GM19467 (cell line): Measurements from ENCODE around the gene ZNF385B.
"Not testable (repeated sequence)": the region's sequence is repeated elsewhere in the genome, so short reads cannot be mapped to it uniquely, and the experiment has no call there.

Source experiments
- ATAC-seq: cut with Tn5 transposase; IDR thresholded peaks from one replicate; pipeline ENCODE4 v1.9.1; 2021; ENCODE audit warnings: mild to moderate bottlenecking, moderate library complexity; ENCODE audit not compliant: unreplicated experiment

Gene ZNF385B

GRCh38 chr2:179805001-179805400 is 56.4 kb downstream of the ZNF385B start:
- no peak for ATAC-seq

GRCh38 chr2:179804206-179804605 is 57.2 kb downstream of the ZNF385B start:
- no peak for ATAC-seq

GRCh38 chr2:179802051-179802882 is 59.1 kb downstream of the ZNF385B start:
- ATAC-seq = no peak

GRCh38 chr2:179800776-179801175 is 60.6 kb downstream of the ZNF385B start:
- ATAC-seq = no peak

- no peak for ATAC-seq
Measured at GRCh38 chr2:179796213-179797007, 65.0 kb downstream of the ZNF385B start.

GRCh38 chr2:179793902-179794301 is 67.5 kb downstream of the ZNF385B start:
- no peak for ATAC-seq

GRCh38 chr2:179793238-179793637 is 68.2 kb downstream of the ZNF385B start:
- ATAC-seq = no peak

- ATAC-seq = no peak
Measured at GRCh38 chr2:179790235-179791217, 70.9 kb downstream of the ZNF385B start.

- ATAC-seq = no peak
Measured at GRCh38 chr2:179788104-179788503, 73.3 kb downstream of the ZNF385B start.

- ATAC-seq = no peak
Measured at GRCh38 chr2:179787601-179788000, 73.8 kb downstream of the ZNF385B start.

- no peak for ATAC-seq
Measured at GRCh38 chr2:179785902-179786301, 75.5 kb downstream of the ZNF385B start.

- not testable (repeated sequence) for ATAC-seq
Measured at GRCh38 chr2:179782346-179782745, 79.1 kb downstream of the ZNF385B start.

- no peak for ATAC-seq
Measured at GRCh38 chr2:179773986-179774385, 87.4 kb downstream of the ZNF385B start.

- ATAC-seq = no peak
Measured at GRCh38 chr2:179772346-179772745, 89.1 kb downstream of the ZNF385B start.

GRCh38 chr2:179771791-179772190 is 89.6 kb downstream of the ZNF385B start:
- no peak for ATAC-seq

GRCh38 chr2:179770029-179770428 is 91.4 kb downstream of the ZNF385B start:
- ATAC-seq = no peak

GRCh38 chr2:179769323-179769722 is 92.1 kb downstream of the ZNF385B start:
- ATAC-seq = no peak

GRCh38 chr2:179768765-179769164 is 92.6 kb downstream of the ZNF385B start:
- ATAC-seq = no peak

GRCh38 chr2:179765666-179766065 is 95.7 kb downstream of the ZNF385B start:
- no peak for ATAC-seq

- peak; percentile 95 for ATAC-seq
Measured at GRCh38 chr2:179764710-179765109, 96.7 kb downstream of the ZNF385B start.

- ATAC-seq = no peak
Measured at GRCh38 chr2:179758636-179759035, 102.8 kb downstream of the ZNF385B start.
